Measurements from ENCODE around the gene INPP5E. TPM values are rescaled to one million over a fixed set of nuclear protein-coding genes. Genes with fewer than 3 reads are reported as not detected.

Gene INPP5E
- total RNA-seq, 2 experiments from 2014 or later, result 20.2 to 21.3 TPM

GRCh38 chr9:136395345-136396218, 44.1 kb downstream of the INPP5E start:
- Histone ChIP-seq H3K4me3 (ENCODE audit: low read depth, low read length, poor library complexity, severe bottlenecking) (no peak overlapping the region), H4K20me1 (ENCODE audit: insufficient read depth, low read length) (peaks cover 10% of the 10 kb centered on the region; the same call in 1 of the 2 replicates), H3K79me2 (ENCODE audit: insufficient read depth, low read depth, low read length) (peaks cover 23% of the 10 kb centered on the region), H3K27ac (ENCODE audit: low read depth, low read length, poor library complexity, severe bottlenecking) (no peak overlapping the region), H3K36me3 (ENCODE audit: insufficient read depth, low read length) (peaks cover 78% of the 10 kb centered on the region), H3K9me3 (ENCODE audit: low read length) (no peaks in the 10 kb centered on the region), H2AFZ (ENCODE audit: low read length) (no peak overlapping the region), H3K4me1 (ENCODE audit: insufficient read depth, low read length, poor library complexity, severe bottlenecking) (peaks cover 9% of the 10 kb centered on the region), H3K9me2 (ENCODE audit: insufficient read depth, low read length) (no peaks in the 10 kb centered on the region), H3K4me2 (ENCODE audit: low read length) (no peak overlapping the region)
- DNase-seq (ENCODE audit: low spot score), result no peak
- POLR2A ChIA-PET, result interaction anchor here (0.6 kb wide), 1 partner anchor 308 kb away, joined by 3 read pairs; no protein-coding TSS in a partner anchor
- intact Hi-C loops (cut with micrococcal nuclease; ENCODE audit: unreplicated experiment), result no loop called here
- BruUV-seq (replicated peaks), result no TSS peak
- TF ChIP-seq EZH2phosphoT487 (IDR thresholded peaks at IDR 0.05; ENCODE audit: borderline replicate concordance, low read depth, low read length), result no peak
- no peak for TF ChIP-seq CTCF (conservative IDR thresholded peaks at IDR 0.05; ENCODE audit: low read length)
- CTCF ChIA-PET (ENCODE audit: unreplicated experiment), result no interaction called here

GRCh38 chr9:136395020-136395340, 44.7 kb downstream of the INPP5E start:
- POLR2A ChIA-PET, result no interaction called here

More at GRCh38 chr9:136395020-136395340, 44.7 kb downstream of the INPP5E start:
- TF ChIP-seq EZH2phosphoT487 (IDR thresholded peaks at IDR 0.05; ENCODE audit: borderline replicate concordance, low read depth, low read length) (no peak), CTCF (conservative IDR thresholded peaks at IDR 0.05; ENCODE audit: low read length) (no peak)
- no peaks in the 10 kb centered on the region for H3K9me3 ChIP-seq (ENCODE audit: low read length)
- peaks cover 10% of the 10 kb centered on the region; the same call in 1 of the 2 replicates for H4K20me1 ChIP-seq (ENCODE audit: insufficient read depth, low read length)
- peaks cover 6% of the 10 kb centered on the region for H3K4me1 ChIP-seq (ENCODE audit: insufficient read depth, low read length, poor library complexity, severe bottlenecking)
- peaks cover 23% of the 10 kb centered on the region for H3K79me2 ChIP-seq (ENCODE audit: insufficient read depth, low read depth, low read length)
- H3K4me3 ChIP-seq (ENCODE audit: low read depth, low read length, poor library complexity, severe bottlenecking), result no peak overlapping the region
- H3K9me2 ChIP-seq (ENCODE audit: insufficient read depth, low read length), result no peaks in the 10 kb centered on the region
- DNase-seq (ENCODE audit: low spot score), result no peak
- H3K27ac ChIP-seq (ENCODE audit: low read depth, low read length, poor library complexity, severe bottlenecking), result no peak overlapping the region
- BruUV-seq (replicated peaks), result no TSS peak
- H3K36me3 ChIP-seq (ENCODE audit: insufficient read depth, low read length), result peaks cover 83% of the 10 kb centered on the region
- intact Hi-C loops (cut with micrococcal nuclease; ENCODE audit: unreplicated experiment), result no loop called here
- H2AFZ ChIP-seq (ENCODE audit: low read length), result no peak overlapping the region
- CTCF ChIA-PET (ENCODE audit: unreplicated experiment), result no interaction called here
- no peak overlapping the region for H3K4me2 ChIP-seq (ENCODE audit: low read length)

Measured in OCI-LY7 (cell line).